Mucosa of rectum (tissue), 2 donors: Measurements from ENCODE around the gene SYF2.
A peak's percentile ranks its signal among the peaks of the same experiment; 100 is the strongest.
"Not testable (repeated sequence)": the region's sequence is repeated elsewhere in the genome, so short reads cannot be mapped to it uniquely, and the experiment has no call there.

Experiments used
- H3K27ac ChIP-seq, 2 donors: one replicate each; pipeline ENCODE4 v1.7.0; 2013; ENCODE audit warnings: inconsistent platforms in 2 of 2, low read depth in 2 of 2, low read length in 2 of 2
- H3K27me3 ChIP-seq, 2 donors: one replicate each; pipeline ENCODE4 v1.7.0; 2013; ENCODE audit warnings: low read length in 2 of 2; ENCODE audit not compliant: control insufficient read depth in 2 of 2, insufficient read depth in 2 of 2
- H3K36me3 ChIP-seq, 2 donors: one replicate each; pipeline ENCODE4 v1.7.0; 2013; ENCODE audit warnings: low read length in 2 of 2; ENCODE audit not compliant: control insufficient read depth in 2 of 2, insufficient read depth in 2 of 2
- H3K4me1 ChIP-seq, 2 donors: one replicate each; pipeline ENCODE4 v1.7.0; 2013; ENCODE audit warnings: low read length in 2 of 2, mild to moderate bottlenecking in 1 of 2; ENCODE audit not compliant: control insufficient read depth in 2 of 2, insufficient read depth in 2 of 2
- H3K4me3 ChIP-seq, 2 donors: one replicate each; pipeline ENCODE4 v1.7.0; 2013; ENCODE audit warnings: low read length in 2 of 2
- H3K9ac ChIP-seq, 2 donors: one replicate each; pipeline ENCODE4 v1.7.0; 2013; ENCODE audit warnings: low read length in 2 of 2, low read depth in 1 of 2, mild to moderate bottlenecking in 1 of 2
- H3K9me3 ChIP-seq, 2 donors: one replicate each; pipeline ENCODE4 v1.7.0; 2013; ENCODE audit warnings: low read length in 2 of 2; ENCODE audit not compliant: control insufficient read depth in 2 of 2
- donor health status: healthy.
- donor health status: Normal muscosa, but diverticular disease.

SYF2 gene

GRCh38 chr1:25266554-25267287 is 34.4 kb upstream of the SYF2 start:
- not testable (repeated sequence) for H3K27ac ChIP-seq, H3K9ac ChIP-seq, H3K4me1 ChIP-seq

DNA sequence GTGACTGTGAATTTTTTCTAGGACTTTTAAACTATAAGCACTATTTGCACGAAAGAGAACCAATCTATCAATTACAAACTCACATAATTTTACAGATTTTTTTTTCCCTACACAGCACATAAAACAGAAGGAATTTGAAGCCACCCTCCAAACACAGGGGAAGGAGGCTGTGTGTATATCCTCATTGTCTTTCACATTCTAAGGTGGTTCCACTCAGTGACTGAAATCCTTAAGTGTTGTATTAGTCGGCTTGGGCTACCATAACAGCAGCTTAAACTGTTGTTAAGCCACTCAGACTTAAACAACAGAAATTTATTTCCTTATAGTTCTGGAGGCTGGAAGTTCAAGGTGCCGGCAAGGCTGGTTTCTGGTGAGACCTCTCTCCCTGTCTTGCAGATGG is 28.0 kb upstream of the SYF2 start:
- not testable (repeated sequence) for H3K4me1 ChIP-seq, H3K9ac ChIP-seq, H3K27ac ChIP-seq, H3K27me3 ChIP-seq, H3K9me3 ChIP-seq, H3K36me3 ChIP-seq, H3K4me3 ChIP-seq

More at GRCh38 chr1:25266554-25267287, 34.4 kb upstream of the SYF2 start:
- not testable (repeated sequence) for H3K36me3 ChIP-seq, H3K27me3 ChIP-seq, H3K9me3 ChIP-seq
- peak overlapping the region in 1 of 2 donors; percentile 64 for H3K4me3 ChIP-seq

DNA sequence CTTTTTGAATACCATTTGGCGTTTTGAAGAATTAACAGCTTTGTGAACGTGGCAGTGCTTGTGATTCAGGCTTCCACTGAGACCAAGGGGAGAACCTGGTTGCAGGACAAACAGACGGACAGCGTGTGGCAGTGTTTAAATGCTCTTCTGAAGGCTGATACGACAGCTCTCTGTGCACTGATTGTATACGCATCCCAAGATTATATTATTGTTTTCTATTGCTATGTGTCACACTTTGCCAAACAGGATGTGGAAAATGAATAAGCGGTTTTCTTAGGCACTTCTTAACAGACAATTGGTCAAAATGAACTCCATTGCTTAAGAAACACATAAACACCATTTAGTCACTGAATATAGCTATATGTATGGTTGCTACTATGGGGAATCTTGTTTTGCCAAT is 27.5 kb upstream of the SYF2 start:
- H3K4me1 ChIP-seq, H3K36me3 ChIP-seq, H3K9ac ChIP-seq, H3K9me3 ChIP-seq, H3K27ac ChIP-seq, H3K4me3 ChIP-seq, H3K27me3 ChIP-seq: not testable (repeated sequence)

GRCh38 chr1:25257196-25257595 is 24.9 kb upstream of the SYF2 start:
- H3K9ac ChIP-seq, result no peak overlapping the region
- H3K36me3 ChIP-seq, result peaks cover 0 to 3% of the 10 kb centered on the region in 2 donors
- H3K4me1 ChIP-seq, result no peaks in the 10 kb centered on the region
- no peaks in the 10 kb centered on the region for H3K9me3 ChIP-seq
- no peak overlapping the region for H3K4me3 ChIP-seq
- no peak overlapping the region for H3K27ac ChIP-seq
- H3K27me3 ChIP-seq, result no peaks in the 10 kb centered on the region

DNA sequence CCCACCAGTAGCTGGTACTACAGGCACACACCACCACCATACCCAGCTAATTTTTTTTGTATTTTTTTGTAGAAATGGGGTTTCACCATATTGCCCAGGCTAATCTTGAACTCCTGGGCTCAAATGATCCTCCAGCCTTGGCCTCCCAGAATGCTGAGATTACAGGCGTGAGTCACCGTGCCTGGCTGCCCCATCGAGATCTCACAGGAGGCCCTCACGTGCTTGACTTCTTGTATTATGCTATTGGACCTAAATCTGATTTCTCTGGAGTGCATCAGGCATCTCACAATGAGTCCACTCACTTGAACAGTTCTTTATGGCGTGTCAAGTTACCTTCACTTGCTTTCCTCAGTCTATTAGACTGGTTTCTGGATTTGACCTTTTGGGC is 24.3 kb upstream of the SYF2 start:
- Histone ChIP-seq H3K9ac (no peak overlapping the region), H3K4me3 (no peak overlapping the region), H3K27me3 (no peaks in the 10 kb centered on the region), H3K27ac (no peak overlapping the region), H3K9me3 (no peaks in the 10 kb centered on the region), H3K36me3 (peaks cover 0 to 3% of the 10 kb centered on the region in 2 donors), H3K4me1 (no peaks in the 10 kb centered on the region)

GRCh38 chr1:25255706-25256577 is 23.6 kb upstream of the SYF2 start:
- no peak overlapping the region for H3K4me3 ChIP-seq
- no peak overlapping the region for H3K27ac ChIP-seq
- no peak overlapping the region for H3K9ac ChIP-seq
- H3K27me3 ChIP-seq, result no peaks in the 10 kb centered on the region
- no peaks in the 10 kb centered on the region for H3K4me1 ChIP-seq
- no peaks in the 10 kb centered on the region for H3K9me3 ChIP-seq
- H3K36me3 ChIP-seq, result peaks cover 0 to 3% of the 10 kb centered on the region in 2 donors

GRCh38 chr1:25253911-25254310 is 21.6 kb upstream of the SYF2 start:
- H3K36me3 ChIP-seq, result peaks cover 0 to 3% of the 10 kb centered on the region in 2 donors
- no peaks in the 10 kb centered on the region for H3K9me3 ChIP-seq
- no peak overlapping the region for H3K27ac ChIP-seq

DNA sequence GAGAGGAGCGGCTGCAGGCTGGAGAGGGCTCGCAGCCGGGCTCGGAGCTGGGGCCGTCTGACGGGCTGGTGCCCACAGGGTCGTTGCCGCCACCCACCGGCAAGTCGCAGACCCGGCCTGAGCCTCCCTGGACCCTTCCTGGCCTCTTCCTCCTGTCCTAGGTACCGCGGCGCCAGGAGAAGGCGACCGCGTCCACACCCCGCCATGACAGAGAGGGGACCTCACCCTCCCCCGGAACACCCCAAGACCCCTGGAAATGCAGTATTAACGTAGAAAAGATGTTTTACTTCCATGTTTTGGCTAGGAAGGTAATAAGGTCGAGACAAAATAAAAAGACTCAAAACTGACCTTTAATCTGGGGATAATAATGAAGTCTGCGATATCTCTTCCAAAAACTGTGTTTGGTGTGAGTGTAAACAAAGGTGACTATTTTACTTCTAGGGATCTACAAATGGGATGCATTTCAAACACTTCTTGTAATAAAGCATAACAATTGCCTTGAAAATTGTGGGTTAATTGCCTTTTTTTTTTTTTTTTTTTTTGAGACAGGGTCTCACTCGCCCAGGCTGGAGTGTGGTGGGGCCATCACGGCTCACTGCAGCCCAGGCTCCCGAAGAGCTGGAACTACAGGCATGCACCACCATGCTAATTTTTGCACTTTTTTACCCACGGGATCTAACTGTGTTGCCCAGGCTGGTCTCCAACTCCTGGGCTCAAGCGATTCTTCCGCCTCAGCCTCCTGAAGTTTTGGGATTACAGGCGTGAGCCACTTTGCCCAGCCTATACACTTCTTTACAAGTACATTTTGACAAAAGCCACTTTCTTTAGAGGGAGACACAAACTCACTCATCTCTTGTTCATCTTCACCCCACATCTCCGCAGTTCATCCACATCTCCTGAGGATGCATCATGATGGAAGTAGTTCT is 15.8 kb upstream of the SYF2 start:
- Histone ChIP-seq H3K9me3 (no peaks in the 10 kb centered on the region), H3K27ac (peak overlapping the region; percentile 98 to 99), H3K4me3 (peak overlapping the region; percentile 87 to 97), H3K9ac (peak overlapping the region; percentile 99 to 100), H3K4me1 (peaks cover 16 to 17% of the 10 kb centered on the region in 2 donors), H3K27me3 (no peaks in the 10 kb centered on the region), H3K36me3 (peaks cover 28% of the 10 kb centered on the region in 2 donors)

More at GRCh38 chr1:25253911-25254310, 21.6 kb upstream of the SYF2 start:
- H3K4me3 ChIP-seq, result no peak overlapping the region
- no peaks in the 10 kb centered on the region for H3K4me1 ChIP-seq
- peak overlapping the region in 1 of 2 donors; percentile 7 for H3K9ac ChIP-seq
- H3K27me3 ChIP-seq, result no peaks in the 10 kb centered on the region

DNA sequence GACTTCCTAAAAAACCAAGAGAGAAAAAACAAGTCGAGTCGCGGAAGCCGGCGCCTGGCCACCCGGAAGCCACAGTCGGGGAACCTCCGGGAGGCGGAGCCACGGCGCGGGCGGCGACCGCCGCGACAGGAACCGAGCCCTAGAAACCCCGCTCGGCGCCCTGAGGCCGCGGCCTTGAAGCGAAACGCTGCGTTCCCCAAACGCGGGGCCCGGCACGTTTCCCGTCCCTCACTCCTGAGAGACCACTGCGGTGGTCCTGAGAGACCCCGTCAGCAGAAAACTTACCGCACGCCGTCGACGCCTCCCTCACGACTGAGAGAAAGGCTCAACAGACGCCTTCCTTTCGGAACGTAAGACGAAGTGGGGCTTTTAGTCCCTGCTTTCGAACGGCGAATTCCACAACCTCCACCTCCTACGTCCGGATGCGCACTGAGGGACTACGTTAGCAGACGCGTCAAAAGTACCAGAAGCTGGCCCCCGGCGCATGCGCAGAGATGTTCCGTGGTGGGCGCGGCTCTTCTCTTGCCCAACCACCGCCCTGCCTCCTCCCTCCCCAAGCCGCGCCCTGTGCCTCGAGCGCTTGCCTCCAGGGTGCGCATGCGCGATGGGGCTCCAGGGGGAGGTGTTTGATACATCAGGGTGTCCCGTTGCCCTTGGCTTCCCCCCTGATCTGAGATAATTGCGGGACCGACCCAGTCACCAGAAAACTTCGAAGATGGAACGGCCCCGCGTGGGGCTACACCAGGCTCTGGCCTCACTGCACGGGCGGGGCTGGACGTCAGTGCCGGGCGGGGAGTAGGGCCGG is 14.9 kb upstream of the SYF2 start, which contains the start of gene RSRP1:
RSRP1 (minus strand) TSS at position 431 of the 805 bp plus-strand sequence. CDS start 491 bp downstream, outside the sequence.
- Histone ChIP-seq H3K27ac (peak within 1 kb of the TSS; percentile 98 to 99), H3K9ac (peak within 1 kb of the TSS; percentile 99 to 100), H3K27me3 (no peaks in the 10 kb centered on the region), H3K4me3 (peak within 1 kb of the TSS; percentile 87 to 97), H3K4me1 (peaks cover 16 to 17% of the 10 kb centered on the region in 2 donors), H3K36me3 (peaks cover 36 to 37% of the 10 kb centered on the region in 2 donors), H3K9me3 (no peaks in the 10 kb centered on the region)
